ENCODE results near the gene TPTE.
"Not testable (repeated sequence)": the region's sequence is repeated elsewhere in the genome, so short reads cannot be mapped to it uniquely, and the experiment has no call there.

DNA sequence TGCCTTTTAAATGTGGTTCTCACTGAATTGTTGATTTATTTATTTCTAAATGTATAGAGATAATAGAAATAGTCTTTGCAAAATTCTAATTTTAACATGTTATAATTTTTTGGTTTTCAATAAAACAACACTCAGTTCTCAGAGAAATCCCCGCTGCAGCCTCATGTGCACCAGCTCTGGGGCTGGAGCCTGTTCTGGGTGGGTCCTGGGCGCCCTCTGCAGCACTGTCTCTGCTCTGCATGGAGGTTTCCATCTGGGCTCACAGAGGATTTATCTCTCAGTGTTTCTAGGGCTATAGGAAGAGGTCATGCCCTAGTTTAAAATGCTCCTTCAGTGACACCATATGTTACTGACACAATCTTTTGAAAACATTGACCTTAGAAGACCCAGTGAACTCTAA is 128.9 kb downstream of the TPTE start:
- TF ChIP-seq, protein P1, sequence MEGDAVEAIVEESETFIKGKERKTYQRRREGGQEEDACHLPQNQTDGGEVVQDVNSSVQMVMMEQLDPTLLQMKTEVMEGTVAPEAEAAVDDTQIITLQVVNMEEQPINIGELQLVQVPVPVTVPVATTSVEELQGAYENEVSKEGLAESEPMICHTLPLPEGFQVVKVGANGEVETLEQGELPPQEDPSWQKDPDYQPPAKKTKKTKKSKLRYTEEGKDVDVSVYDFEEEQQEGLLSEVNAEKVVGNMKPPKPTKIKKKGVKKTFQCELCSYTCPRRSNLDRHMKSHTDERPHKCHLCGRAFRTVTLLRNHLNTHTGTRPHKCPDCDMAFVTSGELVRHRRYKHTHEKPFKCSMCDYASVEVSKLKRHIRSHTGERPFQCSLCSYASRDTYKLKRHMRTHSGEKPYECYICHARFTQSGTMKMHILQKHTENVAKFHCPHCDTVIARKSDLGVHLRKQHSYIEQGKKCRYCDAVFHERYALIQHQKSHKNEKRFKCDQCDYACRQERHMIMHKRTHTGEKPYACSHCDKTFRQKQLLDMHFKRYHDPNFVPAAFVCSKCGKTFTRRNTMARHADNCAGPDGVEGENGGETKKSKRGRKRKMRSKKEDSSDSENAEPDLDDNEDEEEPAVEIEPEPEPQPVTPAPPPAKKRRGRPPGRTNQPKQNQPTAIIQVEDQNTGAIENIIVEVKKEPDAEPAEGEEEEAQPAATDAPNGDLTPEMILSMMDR (IDR thresholded peaks at IDR 0.05), result not testable (repeated sequence)
- TF ChIP-seq MAZ (IDR thresholded peaks at IDR 0.05; ENCODE audit: borderline replicate concordance, low read depth, low read length); EP300 (IDR thresholded peaks at IDR 0.05); POLR2A (IDR thresholded peaks at IDR 0.05; ENCODE audit: low read length); ESRRA (IDR thresholded peaks at IDR 0.05; ENCODE audit: borderline replicate concordance, low read length); RFX5 (IDR thresholded peaks at IDR 0.05); FOSL2 (IDR thresholded peaks at IDR 0.05); FOSL2 (CRISPR knock-in tag; IDR thresholded peaks at IDR 0.05); KDM1A (IDR thresholded peaks at IDR 0.05; ENCODE audit: low read depth): not testable (repeated sequence)
- TF ChIP-seq, protein P2, sequence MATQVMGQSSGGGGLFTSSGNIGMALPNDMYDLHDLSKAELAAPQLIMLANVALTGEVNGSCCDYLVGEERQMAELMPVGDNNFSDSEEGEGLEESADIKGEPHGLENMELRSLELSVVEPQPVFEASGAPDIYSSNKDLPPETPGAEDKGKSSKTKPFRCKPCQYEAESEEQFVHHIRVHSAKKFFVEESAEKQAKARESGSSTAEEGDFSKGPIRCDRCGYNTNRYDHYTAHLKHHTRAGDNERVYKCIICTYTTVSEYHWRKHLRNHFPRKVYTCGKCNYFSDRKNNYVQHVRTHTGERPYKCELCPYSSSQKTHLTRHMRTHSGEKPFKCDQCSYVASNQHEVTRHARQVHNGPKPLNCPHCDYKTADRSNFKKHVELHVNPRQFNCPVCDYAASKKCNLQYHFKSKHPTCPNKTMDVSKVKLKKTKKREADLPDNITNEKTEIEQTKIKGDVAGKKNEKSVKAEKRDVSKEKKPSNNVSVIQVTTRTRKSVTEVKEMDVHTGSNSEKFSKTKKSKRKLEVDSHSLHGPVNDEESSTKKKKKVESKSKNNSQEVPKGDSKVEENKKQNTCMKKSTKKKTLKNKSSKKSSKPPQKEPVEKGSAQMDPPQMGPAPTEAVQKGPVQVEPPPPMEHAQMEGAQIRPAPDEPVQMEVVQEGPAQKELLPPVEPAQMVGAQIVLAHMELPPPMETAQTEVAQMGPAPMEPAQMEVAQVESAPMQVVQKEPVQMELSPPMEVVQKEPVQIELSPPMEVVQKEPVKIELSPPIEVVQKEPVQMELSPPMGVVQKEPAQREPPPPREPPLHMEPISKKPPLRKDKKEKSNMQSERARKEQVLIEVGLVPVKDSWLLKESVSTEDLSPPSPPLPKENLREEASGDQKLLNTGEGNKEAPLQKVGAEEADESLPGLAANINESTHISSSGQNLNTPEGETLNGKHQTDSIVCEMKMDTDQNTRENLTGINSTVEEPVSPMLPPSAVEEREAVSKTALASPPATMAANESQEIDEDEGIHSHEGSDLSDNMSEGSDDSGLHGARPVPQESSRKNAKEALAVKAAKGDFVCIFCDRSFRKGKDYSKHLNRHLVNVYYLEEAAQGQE (IDR thresholded peaks at IDR 0.05), result not testable (repeated sequence)
